ENCODE data around the gene PRDM1.

PRDM1 gene

DNA sequence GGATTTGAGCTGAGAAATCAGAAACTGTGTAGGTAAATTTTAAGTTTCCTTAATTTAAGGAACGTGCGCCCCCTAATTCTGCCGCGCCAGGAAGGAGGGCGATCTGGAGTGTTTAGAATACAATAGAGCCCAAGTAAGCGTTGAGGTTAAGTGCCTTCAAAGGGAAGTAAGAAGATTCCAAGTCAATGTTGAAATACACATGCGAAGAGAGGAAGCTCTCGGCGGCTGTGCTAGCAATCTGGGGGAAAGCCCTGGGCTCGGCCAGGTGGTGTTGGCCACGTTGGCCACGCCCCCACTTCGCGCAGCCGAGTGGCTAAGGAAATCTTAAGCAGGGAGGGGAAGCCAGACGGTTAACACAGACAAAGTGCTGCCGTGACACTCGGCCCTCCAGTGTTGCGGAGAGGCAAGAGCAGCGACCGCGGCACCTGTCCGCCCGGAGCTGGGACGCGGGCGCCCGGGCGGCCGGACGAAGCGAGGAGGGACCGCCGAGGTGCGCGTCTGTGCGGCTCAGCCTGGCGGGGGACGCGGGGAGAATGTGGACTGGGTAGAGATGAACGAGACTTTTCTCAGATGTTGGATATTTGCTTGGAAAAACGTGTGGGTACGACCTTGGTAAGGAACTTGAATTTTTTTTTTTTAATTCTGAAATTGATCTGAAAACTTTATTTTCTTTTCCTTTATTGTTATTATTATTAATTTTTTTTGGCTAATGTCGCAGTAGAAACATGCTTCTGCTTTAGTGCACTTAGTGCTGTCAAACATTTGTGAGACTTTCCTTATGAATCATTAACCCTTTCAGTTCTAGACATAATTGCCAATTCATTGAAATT, at the start of gene PRDM1:
Gene PRDM1, plus strand, starts transcription at position 353 of the 830 bp plus-strand sequence. Its CDS starts 218 bp downstream, at position 571.
- peak; percentile 63 for DNase-seq (ENCODE audit: low read depth)

DNA sequence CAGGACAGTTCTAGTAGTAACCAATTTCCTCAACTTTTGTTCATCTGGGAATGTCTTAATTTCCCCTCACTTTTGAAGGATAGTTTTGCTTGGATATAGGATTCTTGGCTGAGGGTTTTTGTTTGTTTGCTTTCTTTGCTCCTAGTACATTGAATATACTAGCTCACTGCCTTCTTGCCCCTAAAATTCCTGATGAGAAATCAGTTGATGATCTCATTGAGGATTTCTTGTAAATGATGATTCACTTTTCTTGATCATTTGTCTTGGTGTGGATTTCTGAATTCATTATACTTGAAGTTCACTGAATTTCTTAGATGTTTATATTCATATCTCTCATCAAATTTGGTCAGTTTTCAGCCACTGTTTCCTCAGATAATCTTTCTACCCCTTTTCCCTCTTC, 49.1 kb upstream of the PRDM1 start:
- DNase-seq (ENCODE audit: low read depth): no peak

DNA sequence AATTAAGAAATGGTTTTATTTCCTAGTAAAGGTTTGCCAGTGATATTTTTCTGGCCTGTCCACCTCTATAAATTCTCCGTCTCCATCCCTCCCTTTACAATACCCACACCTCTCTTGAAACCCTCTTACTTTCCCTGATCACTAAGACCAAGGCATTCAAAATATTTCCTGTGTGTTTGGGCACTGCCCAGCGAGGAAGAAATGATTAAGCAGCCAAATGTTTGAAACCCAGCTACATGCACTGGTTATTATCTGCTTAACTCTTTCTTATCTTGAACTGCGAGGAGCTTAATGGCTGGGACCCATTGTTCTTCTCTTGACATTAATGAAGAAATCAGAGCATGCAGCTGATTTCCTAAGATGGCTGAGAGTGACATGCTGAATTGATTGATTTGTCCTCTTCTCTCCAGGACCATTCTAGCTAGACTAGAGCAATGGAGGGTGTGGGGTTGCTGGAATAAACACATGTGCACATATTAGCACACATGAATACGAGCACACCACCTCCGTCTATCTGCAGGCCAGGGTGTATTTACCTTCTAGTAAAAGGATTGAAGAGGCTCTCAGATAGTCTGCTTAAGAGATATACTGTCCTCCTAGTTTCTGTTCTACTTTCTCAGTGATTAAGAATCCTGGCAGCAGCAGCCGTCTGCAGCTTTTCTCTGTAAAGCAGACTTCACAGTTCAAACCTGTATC, 46.1 kb upstream of the PRDM1 start:
- DNase-seq (ENCODE audit: low read depth): no peak

DNA sequence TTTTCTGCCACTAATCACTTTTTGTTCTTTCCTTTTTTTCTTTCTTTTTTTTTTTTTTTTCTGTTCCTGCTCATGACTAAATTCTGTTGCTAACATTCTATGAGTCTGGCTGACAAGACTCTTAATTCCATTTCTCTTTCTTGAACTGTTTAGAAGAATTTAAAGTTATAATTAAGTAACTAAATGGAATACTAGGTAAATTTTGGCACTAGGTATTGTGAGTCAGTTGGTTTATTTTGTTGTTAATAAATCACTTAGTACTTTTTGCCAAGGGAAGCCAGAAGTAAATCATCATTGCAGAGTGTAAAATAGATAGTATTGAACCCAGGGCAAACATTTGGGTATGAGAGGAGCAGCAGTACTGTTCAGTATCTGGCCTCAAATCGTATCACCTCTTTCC, 42.0 kb upstream of the PRDM1 start:
- DNase-seq (ENCODE audit: low read depth): no peak

DNA sequence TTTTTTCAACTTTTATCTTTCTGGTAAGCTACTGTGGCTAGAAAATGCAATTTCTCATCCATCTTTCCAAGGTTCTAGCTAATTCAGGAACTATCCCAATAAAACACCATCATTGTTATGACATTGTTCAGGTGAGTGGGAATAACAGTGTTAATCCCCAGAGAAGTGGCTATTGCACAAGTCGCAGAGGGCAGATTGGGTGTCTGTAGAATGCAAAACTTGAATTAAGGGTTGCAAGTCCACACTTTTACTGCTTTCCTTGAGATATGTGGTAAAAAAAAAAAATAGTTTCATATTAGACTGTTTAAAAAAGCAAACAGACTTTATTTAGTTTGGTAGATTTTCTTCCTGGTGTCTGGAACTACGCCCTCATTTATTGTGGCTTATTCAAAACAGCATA, 41.1 kb upstream of the PRDM1 start:
- DNase-seq (ENCODE audit: low read depth): no peak

DNA sequence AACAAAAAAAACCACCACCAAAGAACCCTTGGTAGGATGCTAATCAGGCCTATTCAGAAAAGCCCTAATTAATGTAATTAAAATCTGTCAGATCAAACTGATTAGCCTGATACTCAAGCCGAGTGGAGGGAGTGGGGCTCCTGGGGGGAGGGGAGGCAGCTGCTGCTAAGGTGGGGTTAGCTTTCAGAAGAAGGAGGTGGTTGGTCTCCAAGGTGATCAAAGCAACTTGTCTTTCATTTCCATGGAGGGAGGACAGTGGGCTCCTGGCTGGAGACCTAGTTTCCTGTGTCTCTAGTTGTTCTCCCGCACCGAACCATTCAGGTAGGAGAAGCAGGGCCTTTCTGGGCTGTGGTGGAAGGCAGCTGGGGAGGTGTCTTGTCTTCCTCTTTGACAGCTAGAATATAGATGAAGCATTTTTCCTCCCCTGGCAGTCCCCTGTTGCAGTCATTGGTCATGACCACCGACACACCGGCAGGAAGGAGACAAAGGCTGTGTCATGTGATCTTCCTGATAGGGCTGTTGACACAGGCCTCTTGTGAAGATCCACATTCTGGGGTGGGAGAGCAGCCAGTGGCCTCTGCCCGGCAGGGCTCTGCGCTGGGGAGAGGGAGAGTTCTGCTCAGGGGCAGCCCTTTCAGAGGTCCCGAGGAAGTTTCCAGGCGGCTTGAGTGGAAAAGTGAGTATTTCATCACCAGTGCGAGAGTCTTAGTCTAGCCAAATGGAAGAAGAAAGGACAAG, 39.9 kb upstream of the PRDM1 start:
- DNase-seq (ENCODE audit: low read depth): no peak

DNA sequence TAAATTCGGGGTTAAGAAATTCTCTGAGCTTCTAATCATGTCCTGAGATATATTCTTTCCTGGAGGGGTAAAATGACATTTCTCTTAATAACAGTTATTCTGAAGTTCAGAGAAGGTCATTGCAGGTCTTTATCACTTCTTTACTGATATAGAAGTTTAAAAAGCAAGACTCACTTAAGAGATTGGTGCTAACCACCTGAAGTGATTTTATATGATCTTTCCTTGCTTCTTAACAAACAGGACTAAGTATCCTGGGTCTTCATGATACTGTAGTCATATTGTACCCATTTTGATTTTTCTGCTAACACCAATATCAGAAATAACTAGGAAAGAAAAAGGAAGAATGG, 39.3 kb upstream of the PRDM1 start:
- DNase-seq (ENCODE audit: low read depth): no peak

DNA sequence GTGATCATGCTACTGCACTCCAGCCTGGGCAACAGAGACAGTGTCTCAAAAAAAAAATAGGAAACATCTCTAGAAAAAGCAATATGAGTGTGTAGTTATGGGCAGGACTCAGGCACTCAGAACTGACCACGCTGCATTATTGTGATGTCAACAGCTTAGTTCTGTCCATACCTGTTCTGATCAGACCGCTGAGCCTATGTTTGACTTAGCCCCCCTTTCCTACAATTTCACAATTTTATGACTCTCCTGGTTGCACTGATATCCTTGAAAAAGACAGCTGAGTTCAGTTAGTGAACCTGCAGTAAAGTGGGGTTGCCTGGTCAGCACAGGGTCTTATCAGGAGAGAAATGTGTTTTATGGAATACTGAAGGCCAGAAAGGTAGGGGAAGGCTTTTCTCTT, 37.8 kb upstream of the PRDM1 start:
- DNase-seq (ENCODE audit: low read depth): no peak

DNA sequence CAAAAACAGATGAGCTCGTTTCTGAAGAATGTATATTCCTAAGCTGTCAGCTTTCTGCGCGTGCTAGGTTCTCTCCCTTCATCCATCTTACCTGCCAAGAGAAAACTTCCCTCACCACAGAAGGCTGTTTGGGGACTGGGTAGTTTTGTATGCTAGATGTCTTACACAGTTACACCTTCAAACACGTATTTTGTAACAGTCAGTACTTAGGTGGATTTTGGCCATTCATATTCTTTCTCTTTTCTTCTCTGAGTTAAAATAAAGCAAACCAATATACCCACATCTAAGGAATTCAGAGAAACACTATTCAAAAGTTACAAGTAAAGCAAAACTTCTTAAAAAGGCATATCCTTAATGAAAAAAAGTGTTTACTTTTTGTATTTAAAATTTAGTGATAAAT, 35.6 kb upstream of the PRDM1 start:
- DNase-seq (ENCODE audit: low read depth): no peak

DNA sequence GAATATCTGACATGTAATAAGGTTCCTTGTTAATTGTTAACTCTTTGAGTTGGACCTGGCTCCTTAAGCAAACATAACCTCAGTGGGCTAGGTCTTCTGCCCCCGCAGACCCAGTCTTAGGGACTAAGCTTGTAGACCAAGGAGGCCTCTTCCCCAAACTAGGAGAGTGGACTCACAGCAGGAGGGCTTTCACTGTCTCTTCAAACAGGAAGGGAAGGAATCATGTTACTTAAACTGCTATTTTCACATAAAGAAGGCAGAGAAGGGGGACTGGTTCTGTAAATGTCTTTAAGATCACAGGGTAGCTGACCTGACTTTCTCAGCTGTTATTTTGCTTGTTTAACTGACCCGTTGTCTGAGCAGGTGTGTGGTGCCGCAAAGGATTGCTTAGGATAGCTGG, 34.9 kb upstream of the PRDM1 start:
- no peak for DNase-seq (ENCODE audit: low read depth)

DNA sequence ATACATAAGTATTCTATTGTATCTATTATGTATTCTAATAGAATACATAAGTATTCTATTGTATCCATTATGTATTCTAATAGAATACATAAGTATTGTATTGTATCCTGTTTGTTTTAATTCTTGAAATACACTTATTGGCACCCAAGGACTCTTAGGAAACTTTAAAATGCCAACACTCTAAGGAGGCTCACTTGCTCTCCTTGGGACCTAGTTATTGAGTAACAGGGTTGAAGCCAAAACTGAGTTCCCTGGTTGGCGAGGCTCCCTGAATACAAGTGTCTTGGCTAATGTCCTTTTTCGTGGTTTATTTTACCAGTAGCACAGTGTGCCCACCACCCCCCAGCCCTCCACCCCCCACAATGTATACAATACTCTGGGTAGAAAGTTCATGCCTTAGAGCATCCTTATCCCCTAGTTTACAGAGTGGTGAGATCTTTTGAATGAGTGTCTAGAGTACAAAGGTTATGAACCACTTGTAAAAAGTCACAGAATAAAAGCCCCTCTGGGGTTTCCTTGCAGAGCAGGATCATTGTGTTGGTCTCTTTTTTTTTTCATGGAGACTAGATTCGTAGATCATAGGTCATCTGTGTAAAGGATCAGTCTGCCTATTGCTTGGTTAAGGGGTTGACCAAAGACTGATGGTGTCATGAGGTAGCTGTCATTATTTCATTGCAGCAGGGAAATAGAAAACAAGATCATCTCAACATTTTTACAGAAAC, 32.5 kb upstream of the PRDM1 start:
- DNase-seq (ENCODE audit: low read depth): no peak

DNA sequence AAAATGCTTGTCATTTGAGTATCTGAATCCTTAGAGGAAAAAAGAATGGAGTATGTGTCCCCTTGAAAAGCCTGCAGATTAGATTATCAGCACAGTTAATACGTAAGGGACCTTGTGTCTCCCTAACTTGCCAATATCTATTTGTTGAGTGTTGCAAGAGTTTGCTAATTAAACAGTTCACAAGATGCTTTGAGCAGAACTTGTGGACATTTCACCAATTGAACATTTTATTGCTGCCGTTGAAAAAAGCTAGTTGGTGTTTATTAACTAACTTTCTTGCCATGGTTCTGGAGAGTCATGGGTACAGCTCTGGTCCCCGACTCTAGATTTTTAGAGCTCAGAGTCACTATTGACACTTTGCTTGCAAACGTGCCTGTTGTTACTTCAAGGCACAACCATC, 30.6 kb upstream of the PRDM1 start:
- DNase-seq (ENCODE audit: low read depth): no peak

DNA sequence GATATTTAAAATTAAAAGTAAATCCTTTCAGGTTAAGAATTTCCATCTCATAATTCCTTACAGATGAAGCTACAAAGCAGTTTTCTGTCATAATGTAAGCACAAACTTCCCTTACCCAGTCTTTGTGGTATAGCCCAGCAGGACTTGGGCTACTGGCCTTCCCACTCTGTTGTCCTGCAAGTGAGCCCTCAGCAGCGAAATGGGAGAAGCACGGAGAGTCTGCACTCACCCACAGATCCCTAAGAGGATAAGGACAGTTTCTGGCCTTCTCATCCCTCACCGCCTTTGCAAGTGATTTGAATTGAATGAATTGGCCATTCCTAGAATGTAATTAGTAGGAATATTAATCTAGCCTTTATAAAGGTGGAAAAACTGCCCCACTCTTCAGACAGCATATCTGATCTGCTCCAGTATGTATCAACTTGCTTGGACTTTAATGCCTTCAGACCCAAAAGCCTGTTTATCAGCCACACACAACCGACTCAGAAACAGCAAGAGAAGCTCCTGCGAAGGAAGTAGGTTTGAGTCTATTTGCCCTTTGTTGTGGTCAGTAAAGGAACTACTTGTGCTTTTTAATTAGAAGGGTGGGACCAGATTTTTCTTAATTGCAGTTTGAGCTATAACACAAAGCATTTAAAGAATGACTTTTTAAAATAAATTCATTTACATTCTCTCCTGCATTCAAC, 29.9 kb upstream of the PRDM1 start:
- no peak for DNase-seq (ENCODE audit: low read depth)

DNA sequence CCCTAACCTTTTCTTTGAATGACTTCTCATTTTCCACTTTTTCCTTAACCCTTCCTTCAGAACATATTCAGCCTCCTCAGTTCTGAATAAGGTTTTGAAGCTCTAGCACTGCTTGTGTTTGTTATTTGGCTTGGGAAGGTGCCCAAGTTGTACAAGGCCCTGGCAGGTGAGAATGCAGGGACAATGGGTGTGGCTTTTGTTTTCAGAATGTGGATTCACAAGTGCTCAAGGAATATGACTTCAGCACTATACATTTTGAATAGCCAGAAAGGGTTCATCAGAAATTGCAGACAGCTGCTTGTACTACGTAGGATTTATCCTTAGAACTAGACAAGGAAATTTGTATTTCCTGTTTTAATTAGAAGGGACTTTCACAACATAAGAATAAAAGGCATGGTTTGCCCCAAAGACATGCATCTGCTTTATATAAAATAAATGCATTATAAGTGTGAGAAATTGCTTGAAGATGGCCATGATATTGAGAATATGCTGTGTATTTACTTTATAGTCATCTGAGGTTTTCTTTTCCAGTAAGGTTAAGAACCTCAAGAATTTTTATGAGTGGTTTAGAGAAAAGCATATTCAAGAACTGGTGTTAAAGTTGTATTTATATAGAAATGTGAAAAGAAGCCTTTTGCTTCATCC, 29.3 kb upstream of the PRDM1 start:
- no peak for DNase-seq (ENCODE audit: low read depth)

DNA sequence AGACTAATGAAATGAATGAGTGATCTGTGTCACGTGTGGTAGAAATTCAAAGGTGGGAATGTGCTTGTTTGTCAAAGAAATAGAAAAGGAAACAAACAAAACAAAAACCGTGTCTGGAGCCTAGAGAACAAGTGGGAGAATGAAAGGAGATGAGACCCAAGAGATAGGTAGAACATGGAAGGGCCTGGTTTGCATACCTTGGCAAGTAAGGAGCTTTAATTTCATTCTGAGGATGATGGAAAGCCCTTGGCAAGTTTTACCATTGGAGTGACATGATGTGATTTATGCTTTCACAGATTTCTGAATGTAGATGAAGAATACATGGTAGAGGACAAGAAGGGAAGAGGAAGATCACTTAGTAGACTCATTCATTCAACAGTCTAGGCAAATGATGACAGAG, 26.8 kb upstream of the PRDM1 start:
- DNase-seq (ENCODE audit: low read depth): no peak

DNA sequence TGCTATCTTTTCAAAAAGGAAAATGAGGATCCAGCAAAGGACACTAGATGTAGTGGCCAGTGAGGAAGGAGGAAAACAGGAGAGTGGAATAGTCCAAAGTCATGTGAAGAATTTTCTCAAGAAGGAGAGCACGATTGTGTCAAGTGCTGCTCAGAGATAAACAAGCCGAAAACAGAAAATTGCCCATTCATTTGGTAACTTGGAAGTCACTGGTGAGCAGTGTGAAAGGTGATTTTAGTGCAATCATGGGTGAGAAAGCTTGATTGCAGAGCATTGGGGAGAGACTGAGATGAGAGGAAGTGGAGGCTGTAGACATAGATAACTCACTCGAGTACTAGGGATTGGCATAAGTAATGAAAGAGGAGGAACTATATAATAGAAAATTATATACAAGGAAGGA, 26.0 kb upstream of the PRDM1 start:
- no peak for DNase-seq (ENCODE audit: low read depth)

DNA sequence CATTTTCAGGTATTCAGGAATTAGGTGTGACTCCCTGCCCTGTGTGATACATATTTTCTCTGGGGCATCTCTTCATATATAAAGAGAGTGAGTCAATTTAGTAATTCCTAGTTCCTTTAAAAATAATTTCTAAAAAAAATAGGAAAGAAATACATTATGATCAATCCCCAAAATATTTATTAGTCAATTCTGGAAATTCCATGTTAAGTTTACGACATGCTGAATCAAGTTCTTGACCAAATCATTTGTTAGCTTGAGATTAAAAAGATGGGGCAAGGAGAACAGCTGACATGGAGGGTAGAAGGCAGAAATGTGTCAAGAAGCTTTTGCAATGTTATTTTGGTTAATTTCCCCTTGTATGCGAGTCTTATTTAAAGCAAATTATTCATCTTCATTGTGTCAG, 22.7 kb upstream of the PRDM1 start:
- DNase-seq (ENCODE audit: low read depth): no peak

DNA sequence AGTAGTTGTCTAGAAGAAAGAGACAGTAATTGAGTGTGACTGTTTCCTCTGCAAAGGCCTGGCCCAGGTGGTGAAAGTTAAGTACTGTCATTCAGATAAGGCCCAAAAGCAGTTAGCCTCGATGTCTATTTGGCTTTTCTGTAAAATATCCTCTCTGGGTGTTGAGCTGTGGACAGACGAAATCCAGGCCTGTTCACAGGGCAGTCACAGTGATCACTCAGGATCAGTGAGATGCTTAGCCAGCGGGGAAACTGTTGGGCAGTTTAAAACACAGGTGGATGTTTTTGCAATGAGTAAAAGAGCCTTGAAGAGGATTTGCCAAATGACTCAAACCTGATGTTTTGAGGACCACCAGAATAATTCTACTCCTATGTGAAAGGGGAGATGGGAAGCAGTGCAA, 22.0 kb upstream of the PRDM1 start:
- DNase-seq (ENCODE audit: low read depth): no peak

DNA sequence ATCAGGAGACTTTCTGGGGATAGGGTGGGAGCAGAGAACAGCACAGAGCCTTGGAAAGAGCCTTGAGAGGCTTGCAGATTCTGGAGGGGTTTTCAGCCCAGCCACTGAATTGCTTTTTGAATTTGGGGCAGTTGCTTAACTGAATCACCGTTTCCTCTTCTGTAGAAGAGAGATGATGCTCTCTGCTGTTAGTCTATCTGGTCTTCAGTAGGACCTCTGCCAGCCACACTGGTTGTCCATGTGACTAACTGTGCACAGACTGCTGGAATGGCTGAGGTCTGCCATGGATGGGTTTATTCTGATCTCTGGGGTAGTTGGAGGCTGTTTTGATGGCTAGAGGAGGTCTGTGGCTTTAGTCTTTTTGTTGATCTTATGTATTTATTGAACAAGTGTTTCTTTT, 21.4 kb upstream of the PRDM1 start:
- DNase-seq (ENCODE audit: low read depth): no peak

DNA sequence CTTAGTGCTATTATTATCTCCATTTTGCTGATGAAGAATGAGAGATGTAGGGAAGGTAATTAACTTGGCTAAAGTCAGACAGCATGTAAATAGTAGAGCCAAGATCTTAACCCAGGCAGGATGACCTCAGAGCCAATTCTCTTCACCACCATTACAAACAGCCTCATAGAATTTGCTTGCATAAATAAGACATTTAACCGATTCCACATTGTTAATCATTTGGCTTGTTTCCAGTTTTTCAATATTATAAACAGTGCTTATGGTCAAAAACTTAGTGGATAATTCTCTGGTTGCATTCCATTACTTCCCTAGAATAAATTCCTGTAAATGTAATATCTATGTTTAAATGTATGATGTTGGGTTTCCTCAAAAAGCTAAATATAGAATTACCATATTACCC, 19.1 kb upstream of the PRDM1 start:
- no peak for DNase-seq (ENCODE audit: low read depth)

DNA sequence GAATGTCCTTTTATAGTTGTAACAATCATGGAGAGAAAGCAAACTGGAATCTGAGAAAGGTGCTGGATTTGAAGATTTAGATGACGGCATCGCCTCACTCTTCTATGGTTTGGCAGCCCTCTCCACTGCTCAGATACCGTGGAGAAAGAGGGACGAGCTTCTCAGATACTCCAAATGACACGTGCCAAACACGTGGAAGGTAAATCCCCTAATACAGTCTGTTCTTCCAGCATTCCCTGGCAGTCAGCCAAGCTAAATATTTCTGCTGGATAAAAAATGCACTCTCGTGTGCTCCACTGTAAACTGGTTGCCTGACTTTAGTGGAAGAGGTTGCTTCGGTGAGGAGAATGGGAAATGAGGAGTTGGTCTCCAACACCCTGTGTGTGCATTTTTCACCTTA, 16.7 kb upstream of the PRDM1 start:
- no peak for DNase-seq (ENCODE audit: low read depth)
